HepG2 (cell line): ENCODE results near the gene TRIM7. TPM values are rescaled to one million over a fixed set of nuclear protein-coding genes. Genes with fewer than 3 reads are reported as not detected.

ENCODE experiments used
- AGO2 ChIP-seq: fragments of 200-400 bp; formaldehyde crosslinking; optimal IDR thresholded peaks from 2 replicates; pipeline ENCODE3; 2017; ENCODE audit warnings: mild to moderate bottlenecking, low read depth, low read length, moderate library complexity
- HOXA3 ChIP-seq: sonication (generic); formaldehyde crosslinking; IDR thresholded peaks from 2 replicates; pipeline ENCODE4 v1.5.0; 2020; ENCODE audit warnings: missing genetic modification reagents
- ISL2 ChIP-seq: sonication (generic); formaldehyde crosslinking; IDR thresholded peaks from 2 replicates; pipeline ENCODE4 v1.5.0; 2020; ENCODE audit warnings: missing genetic modification reagents
- JARID2 ChIP-seq: sonication (generic); formaldehyde crosslinking; IDR thresholded peaks from 2 replicates; pipeline ENCODE4 v1.8.1; 2023; ENCODE audit warnings: missing genetic modification reagents, inconsistent platforms; ENCODE audit not compliant: insufficient replicate concordance
- MBD4 ChIP-seq: IDR thresholded peaks from 2 replicates; pipeline ENCODE4 v1.6.1; 2012; ENCODE audit warnings: low read length, inconsistent platforms, borderline replicate concordance
- SIN3A ChIP-seq: IDR thresholded peaks from 2 replicates; pipeline ENCODE4 v1.6.1; 2011; ENCODE audit warnings: low read depth, mild to moderate bottlenecking, control low read depth, low read length, borderline replicate concordance
- SSRP1 ChIP-seq: IDR thresholded peaks from 2 replicates; pipeline ENCODE4 v1.6.1; 2016; ENCODE audit warnings: control low read depth
- TBL1XR1 ChIP-seq: fragments of 150-350 bp; IDR thresholded peaks from 2 replicates; pipeline ENCODE4 v1.6.1; 2014; ENCODE audit warnings: borderline replicate concordance, low read length; ENCODE audit not compliant: partially characterized antibody
- ZBTB38 ChIP-seq: sonication (generic); formaldehyde crosslinking; IDR thresholded peaks from 2 replicates; pipeline ENCODE4 v1.5.1; 2020; ENCODE audit warnings: mild to moderate bottlenecking, missing genetic modification reagents
- ZFP1 ChIP-seq: IDR thresholded peaks from 2 replicates; pipeline ENCODE4 v1.6.1; 2016
- ZNF530 ChIP-seq: sonication (generic); formaldehyde crosslinking; IDR thresholded peaks from 2 replicates; pipeline ENCODE4 v1.5.0; 2020; ENCODE audit warnings: low read depth, mild to moderate bottlenecking, missing genetic modification reagents
- ZNF562 ChIP-seq: sonication (generic); formaldehyde crosslinking; IDR thresholded peaks from 2 replicates; pipeline ENCODE4 v1.8.0; 2022; ENCODE audit warnings: missing genetic modification reagents, borderline replicate concordance
- ZNF672 ChIP-seq: sonication (generic); formaldehyde crosslinking; IDR thresholded peaks from 2 replicates; pipeline ENCODE4 v1.8.1; 2022; ENCODE audit warnings: missing genetic modification reagents
- polyA plus RNA-seq, 8 experiments: library from polyadenylated mRNA; depleted of rRNA in 3 of 8; stranded (reverse) in 7 of 8; unstranded in 1 of 8; fragments of >200 nt; fragmentation: Illumina TruSeq in 4 of 8; extraction: Trizol in 4 of 8; gene quantifications; 2 replicates each; pipeline versions ENCODE4 v1.2.1 to v1.2.3, GENCODE V29; 2011 to 2016; ENCODE audit warnings: low read depth in 4 of 8, missing spikeins in 1 of 8, mixed read lengths in 1 of 8; ENCODE audit not compliant: insufficient read depth in 1 of 8
- total RNA-seq, 5 experiments: library from RNA; depleted of rRNA; stranded (reverse); fragments of >200 nt; fragmentation: Illumina TruSeq; extraction: Trizol; gene quantifications; 2 replicates each; pipeline ENCODE4 v1.2.3, GENCODE V29; 2016; ENCODE audit warnings: low read depth in 1 of 5
- TF ChIP-seq, protein P1 (sequence below): sonication (generic); formaldehyde crosslinking; IDR thresholded peaks from 2 replicates; pipeline ENCODE4 v1.4.0; 2020; ENCODE audit warnings: missing genetic modification reagents
- TF ChIP-seq, protein P2 (sequence below): sonication (generic); formaldehyde crosslinking; IDR thresholded peaks from 2 replicates; pipeline ENCODE4 v1.8.1; 2022; ENCODE audit warnings: low read depth, mild to moderate bottlenecking, missing genetic modification reagents
- TF ChIP-seq, protein P3 (sequence below): sonication (generic); formaldehyde crosslinking; IDR thresholded peaks from 2 replicates; pipeline ENCODE4 v1.4.0; 2020; ENCODE audit warnings: missing genetic modification reagents, mild to moderate bottlenecking, borderline replicate concordance
- TF ChIP-seq, protein P4 (sequence below): sonication (generic); formaldehyde crosslinking; IDR thresholded peaks from 2 replicates; pipeline ENCODE4 v1.4.0; 2020; ENCODE audit warnings: missing genetic modification reagents
- TF ChIP-seq, protein P5 (sequence below): sonication (generic); formaldehyde crosslinking; conservative IDR thresholded peaks from 2 replicates; pipeline ENCODE4 v1.4.0; 2020; ENCODE audit warnings: missing genetic modification reagents

The TRIM7 gene
- total and polyA plus RNA-seq, 2 of the 13 experiments (the other 11 are each of a cell fraction or from before 2014, with no cell fraction given): 0.13 TPM; not detected in 1

DNA sequence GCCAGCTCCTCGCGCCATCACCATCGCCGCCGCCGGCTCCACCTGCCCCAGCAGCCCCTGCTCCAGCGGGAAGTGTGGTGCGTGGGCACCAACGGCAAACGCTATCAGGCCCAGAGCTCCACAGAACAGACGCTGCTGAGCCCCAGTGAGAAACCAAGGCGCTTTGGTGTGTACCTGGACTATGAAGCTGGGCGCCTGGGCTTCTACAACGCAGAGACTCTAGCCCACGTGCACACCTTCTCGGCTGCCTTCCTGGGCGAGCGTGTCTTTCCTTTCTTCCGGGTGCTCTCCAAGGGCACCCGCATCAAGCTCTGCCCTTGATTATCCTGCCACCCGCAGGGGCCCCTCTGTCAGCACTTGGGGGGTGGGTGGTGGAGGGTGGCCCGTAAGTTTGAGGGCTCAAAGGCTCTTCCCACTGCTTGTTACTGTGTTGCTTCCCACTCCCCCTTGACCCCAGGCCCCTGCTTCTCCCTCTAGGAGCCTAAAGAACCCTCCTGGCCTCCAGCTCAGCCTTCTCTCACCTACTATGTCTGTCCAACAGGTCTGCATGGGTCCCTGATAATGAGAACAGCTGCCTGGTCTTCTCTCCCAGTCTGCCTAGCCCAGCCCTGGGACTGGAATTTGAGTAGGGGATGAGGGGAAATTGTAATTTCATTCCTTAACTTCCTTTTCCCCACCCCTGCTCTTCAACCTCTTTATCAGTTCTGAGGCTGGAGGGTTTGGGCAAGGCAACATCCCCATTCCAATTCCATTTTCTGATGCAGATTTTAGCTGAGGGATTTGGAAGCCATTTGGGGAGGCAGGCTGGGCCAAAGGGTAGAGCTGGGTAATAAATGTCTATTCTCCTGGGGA lies 29.7 kb upstream of the TRIM7 start (continued):
- TF ChIP-seq, protein P1, sequence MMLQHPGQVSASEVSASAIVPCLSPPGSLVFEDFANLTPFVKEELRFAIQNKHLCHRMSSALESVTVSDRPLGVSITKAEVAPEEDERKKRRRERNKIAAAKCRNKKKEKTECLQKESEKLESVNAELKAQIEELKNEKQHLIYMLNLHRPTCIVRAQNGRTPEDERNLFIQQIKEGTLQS: no peak
- no peak for TF ChIP-seq ZNF530
- no peak for TF ChIP-seq TBL1XR1
- TF ChIP-seq, protein P2, sequence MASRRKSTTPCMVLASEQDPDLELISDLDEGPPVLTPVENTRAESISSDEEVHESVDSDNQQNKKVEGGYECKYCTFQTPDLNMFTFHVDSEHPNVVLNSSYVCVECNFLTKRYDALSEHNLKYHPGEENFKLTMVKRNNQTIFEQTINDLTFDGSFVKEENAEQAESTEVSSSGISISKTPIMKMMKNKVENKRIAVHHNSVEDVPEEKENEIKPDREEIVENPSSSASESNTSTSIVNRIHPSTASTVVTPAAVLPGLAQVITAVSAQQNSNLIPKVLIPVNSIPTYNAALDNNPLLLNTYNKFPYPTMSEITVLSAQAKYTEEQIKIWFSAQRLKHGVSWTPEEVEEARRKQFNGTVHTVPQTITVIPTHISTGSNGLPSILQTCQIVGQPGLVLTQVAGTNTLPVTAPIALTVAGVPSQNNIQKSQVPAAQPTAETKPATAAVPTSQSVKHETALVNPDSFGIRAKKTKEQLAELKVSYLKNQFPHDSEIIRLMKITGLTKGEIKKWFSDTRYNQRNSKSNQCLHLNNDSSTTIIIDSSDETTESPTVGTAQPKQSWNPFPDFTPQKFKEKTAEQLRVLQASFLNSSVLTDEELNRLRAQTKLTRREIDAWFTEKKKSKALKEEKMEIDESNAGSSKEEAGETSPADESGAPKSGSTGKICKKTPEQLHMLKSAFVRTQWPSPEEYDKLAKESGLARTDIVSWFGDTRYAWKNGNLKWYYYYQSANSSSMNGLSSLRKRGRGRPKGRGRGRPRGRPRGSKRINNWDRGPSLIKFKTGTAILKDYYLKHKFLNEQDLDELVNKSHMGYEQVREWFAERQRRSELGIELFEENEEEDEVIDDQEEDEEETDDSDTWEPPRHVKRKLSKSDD: no peak
- TF ChIP-seq JARID2 (CRISPR knock-in tag): no peak
- TF ChIP-seq, protein P3, sequence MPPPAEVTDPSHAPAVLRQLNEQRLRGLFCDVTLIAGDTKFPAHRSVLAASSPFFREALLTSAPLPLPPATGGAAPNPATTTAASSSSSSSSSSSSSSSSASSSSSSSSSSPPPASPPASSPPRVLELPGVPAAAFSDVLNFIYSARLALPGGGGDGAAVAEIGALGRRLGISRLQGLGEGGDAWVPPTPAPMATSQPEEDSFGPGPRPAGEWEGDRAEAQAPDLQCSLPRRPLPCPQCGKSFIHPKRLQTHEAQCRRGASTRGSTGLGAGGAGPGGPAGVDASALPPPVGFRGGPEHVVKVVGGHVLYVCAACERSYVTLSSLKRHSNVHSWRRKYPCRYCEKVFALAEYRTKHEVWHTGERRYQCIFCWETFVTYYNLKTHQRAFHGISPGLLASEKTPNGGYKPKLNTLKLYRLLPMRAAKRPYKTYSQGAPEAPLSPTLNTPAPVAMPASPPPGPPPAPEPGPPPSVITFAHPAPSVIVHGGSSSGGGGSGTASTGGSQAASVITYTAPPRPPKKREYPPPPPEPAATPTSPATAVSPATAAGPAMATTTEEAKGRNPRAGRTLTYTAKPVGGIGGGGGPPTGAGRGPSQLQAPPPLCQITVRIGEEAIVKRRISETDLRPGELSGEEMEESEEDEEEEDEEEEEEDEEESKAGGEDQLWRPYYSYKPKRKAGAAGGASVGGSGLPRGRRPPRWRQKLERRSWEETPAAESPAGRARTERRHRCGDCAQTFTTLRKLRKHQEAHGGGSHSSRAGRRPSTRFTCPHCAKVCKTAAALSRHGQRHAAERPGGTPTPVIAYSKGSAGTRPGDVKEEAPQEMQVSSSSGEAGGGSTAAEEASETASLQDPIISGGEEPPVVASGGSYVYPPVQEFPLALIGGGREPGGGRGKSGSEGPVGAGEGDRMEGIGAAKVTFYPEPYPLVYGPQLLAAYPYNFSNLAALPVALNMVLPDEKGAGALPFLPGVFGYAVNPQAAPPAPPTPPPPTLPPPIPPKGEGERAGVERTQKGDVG: no peak
- TF ChIP-seq MBD4: 0 out of 2 replicates have a peak, but pooled peaks have one; percentile 17
- no peak for TF ChIP-seq ZNF562
- no peak for TF ChIP-seq ZBTB38 (CRISPR knock-in tag)
- no peak for TF ChIP-seq ISL2
- TF ChIP-seq SSRP1 (CRISPR knock-in tag): peak; percentile 78; the same call in 1 of the 2 replicates
- 0 out of 2 replicates have a peak, but pooled peaks have one; percentile 15 for TF ChIP-seq SIN3A
- TF ChIP-seq ZNF672: no peak
- TF ChIP-seq, protein P4, sequence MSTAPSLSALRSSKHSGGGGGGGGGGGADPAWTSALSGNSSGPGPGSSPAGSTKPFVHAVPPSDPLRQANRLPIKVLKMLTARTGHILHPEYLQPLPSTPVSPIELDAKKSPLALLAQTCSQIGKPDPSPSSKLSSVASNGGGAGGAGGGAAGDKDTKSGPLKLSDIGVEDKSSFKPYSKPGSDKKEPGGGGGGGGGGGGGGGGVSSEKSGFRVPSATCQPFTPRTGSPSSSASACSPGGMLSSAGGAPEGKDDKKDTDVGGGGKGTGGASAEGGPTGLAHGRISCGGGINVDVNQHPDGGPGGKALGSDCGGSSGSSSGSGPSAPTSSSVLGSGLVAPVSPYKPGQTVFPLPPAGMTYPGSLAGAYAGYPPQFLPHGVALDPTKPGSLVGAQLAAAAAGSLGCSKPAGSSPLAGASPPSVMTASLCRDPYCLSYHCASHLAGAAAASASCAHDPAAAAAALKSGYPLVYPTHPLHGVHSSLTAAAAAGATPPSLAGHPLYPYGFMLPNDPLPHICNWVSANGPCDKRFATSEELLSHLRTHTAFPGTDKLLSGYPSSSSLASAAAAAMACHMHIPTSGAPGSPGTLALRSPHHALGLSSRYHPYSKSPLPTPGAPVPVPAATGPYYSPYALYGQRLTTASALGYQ (CRISPR knock-in tag): no peak
- TF ChIP-seq AGO2: peak; percentile 100
- no peak for TF ChIP-seq ZFP1
- TF ChIP-seq, protein P5, sequence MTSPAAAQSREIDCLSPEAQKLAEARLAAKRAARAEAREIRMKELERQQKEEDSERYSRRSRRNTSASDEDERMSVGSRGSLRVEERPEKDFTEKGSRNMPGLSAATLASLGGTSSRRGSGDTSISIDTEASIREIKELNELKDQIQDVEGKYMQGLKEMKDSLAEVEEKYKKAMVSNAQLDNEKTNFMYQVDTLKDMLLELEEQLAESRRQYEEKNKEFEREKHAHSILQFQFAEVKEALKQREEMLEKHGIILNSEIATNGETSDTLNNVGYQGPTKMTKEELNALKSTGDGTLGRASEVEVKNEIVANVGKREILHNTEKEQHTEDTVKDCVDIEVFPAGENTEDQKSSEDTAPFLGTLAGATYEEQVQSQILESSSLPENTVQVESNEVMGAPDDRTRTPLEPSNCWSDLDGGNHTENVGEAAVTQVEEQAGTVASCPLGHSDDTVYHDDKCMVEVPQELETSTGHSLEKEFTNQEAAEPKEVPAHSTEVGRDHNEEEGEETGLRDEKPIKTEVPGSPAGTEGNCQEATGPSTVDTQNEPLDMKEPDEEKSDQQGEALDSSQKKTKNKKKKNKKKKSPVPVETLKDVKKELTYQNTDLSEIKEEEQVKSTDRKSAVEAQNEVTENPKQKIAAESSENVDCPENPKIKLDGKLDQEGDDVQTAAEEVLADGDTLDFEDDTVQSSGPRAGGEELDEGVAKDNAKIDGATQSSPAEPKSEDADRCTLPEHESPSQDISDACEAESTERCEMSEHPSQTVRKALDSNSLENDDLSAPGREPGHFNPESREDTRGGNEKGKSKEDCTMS: no peak
- 0 out of 2 replicates have a peak, but pooled peaks have one; percentile 19 for TF ChIP-seq HOXA3 (CRISPR knock-in tag)
